C4-2B (cell line): Measurements from ENCODE around the gene BTG2.

Experiments
- CTCF ChIP-seq: fragments of 450-650 bp; conservative IDR thresholded peaks from 2 replicates; pipeline ENCODE4 v1.5.1; 2017; ENCODE audit warnings: mild to moderate bottlenecking
- ZFX ChIP-seq: fragments of 450-650 bp; IDR thresholded peaks from 2 replicates; pipeline ENCODE4 v1.6.1; 2017

DNA sequence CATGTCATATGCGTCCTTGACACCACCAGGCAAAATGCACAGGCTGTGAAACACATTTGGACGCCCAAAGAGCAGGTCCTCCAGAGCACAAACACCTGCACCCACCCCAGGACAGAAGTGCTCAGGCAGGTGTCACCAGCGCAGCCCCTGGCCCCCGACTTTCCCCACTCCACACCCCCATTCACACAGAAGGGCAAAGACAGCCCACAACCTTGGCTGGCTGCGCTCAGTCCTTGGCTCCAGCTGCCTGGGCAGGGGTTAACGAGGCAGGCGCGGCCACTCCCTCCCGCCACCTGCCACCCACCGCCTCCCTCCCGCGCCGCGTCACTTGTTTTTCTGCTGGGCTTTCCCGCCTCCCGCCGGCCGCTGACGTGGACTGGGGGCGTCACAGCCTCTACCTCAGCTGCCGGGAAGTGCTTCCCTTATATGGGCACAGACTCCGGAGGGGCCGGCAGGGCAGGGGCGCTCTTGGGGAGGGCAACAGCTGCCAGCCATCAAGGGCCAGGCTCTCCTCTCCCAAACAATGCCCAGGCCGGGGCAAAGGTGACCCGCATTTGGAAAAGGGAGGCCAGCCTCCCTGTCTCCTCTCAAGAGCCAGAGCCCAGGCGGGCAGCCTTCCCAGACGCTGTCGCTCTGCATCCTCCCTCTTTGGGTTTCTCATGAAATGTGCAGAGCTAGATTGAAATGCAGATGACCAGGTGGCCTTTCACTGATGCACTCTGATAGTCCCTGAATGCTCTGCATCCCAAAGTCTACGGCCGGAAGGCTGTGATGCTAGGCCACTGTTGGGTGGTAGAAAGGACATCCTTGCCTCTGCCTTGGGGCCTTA, 14.8 kb upstream of the BTG2 start:
- TF ChIP-seq CTCF (no peak), ZFX (no peak)
